ENCODE measurements around the gene CFAP299. TPM values are rescaled to one million over a fixed set of nuclear protein-coding genes. Genes with fewer than 3 reads are reported as not detected.
"Not testable (repeated sequence)": the region's sequence is repeated elsewhere in the genome, so short reads cannot be mapped to it uniquely, and the experiment has no call there.

CFAP299 gene
- total RNA-seq, 2 donors from 2014 or later, result not detected

- no peaks in the 10 kb centered on the region for H3K4me1 ChIP-seq (ENCODE audit: control insufficient read depth in 1 of 2, low read depth in 2 of 2)
- H3K27me3 ChIP-seq (replicated peaks; ENCODE audit: insufficient read depth), result no peaks in the 10 kb centered on the region
- no peak for DNase-seq (ENCODE audit: low spot score)
- no peaks in the 10 kb centered on the region for H3K36me3 ChIP-seq
- TF ChIP-seq CTCF (IDR thresholded peaks at IDR 0.05), result no peak
- H3K27ac ChIP-seq, result no peak overlapping the region
- no peak for ATAC-seq (ENCODE audit: insufficient number of reproducible peaks, low FRiP score, low read depth)
- H3K4me3 ChIP-seq, result no peak overlapping the region
- H3K9me3 ChIP-seq, result no peaks in the 10 kb centered on the region
Observed at GRCh38 chr4:80425124-80426100, 89.9 kb downstream of the CFAP299 start.

- no peak for TF ChIP-seq CTCF (IDR thresholded peaks at IDR 0.05)
- no peaks in the 10 kb centered on the region for H3K4me1 ChIP-seq (ENCODE audit: control insufficient read depth in 1 of 2, low read depth in 2 of 2)
Observed at GRCh38 chr4:80431203-80431965, 95.9 kb downstream of the CFAP299 start.

GRCh38 chr4:80434238-80434637 lies 98.7 kb downstream of the CFAP299 start:
- no peak for DNase-seq (ENCODE audit: low spot score)
- no peaks in the 10 kb centered on the region for H3K27me3 ChIP-seq (replicated peaks; ENCODE audit: insufficient read depth)
- ATAC-seq (ENCODE audit: insufficient number of reproducible peaks, low FRiP score, low read depth), result no peak
- no peaks in the 10 kb centered on the region for H3K4me1 ChIP-seq (ENCODE audit: control insufficient read depth in 1 of 2, low read depth in 2 of 2)
- H3K9me3 ChIP-seq, result no peaks in the 10 kb centered on the region
- no peak overlapping the region for H3K27ac ChIP-seq
- H3K36me3 ChIP-seq, result no peaks in the 10 kb centered on the region
- H3K4me3 ChIP-seq, result no peak overlapping the region
- no peak for TF ChIP-seq CTCF (IDR thresholded peaks at IDR 0.05)

More at GRCh38 chr4:80431203-80431965, 95.9 kb downstream of the CFAP299 start:
- Histone ChIP-seq H3K36me3 (no peaks in the 10 kb centered on the region), H3K9me3 (no peaks in the 10 kb centered on the region), H3K4me3 (no peak overlapping the region), H3K27me3 (replicated peaks; ENCODE audit: insufficient read depth) (no peaks in the 10 kb centered on the region), H3K27ac (no peak overlapping the region)
- ATAC-seq (ENCODE audit: insufficient number of reproducible peaks, low FRiP score, low read depth), result no peak
- DNase-seq (ENCODE audit: low spot score), result no peak

GRCh38 chr4:80438016-80438415 lies 102.5 kb downstream of the CFAP299 start:
- TF ChIP-seq CTCF (IDR thresholded peaks at IDR 0.05), result no peak
- no peak for DNase-seq (ENCODE audit: low spot score)
- ATAC-seq (ENCODE audit: insufficient number of reproducible peaks, low FRiP score, low read depth), result no peak

GRCh38 chr4:80439294-80440061 lies 103.9 kb downstream of the CFAP299 start:
- H3K36me3 ChIP-seq; H3K27ac ChIP-seq; H3K4me1 ChIP-seq (ENCODE audit: control insufficient read depth in 1 of 2, low read depth in 2 of 2); DNase-seq (ENCODE audit: low spot score); H3K4me3 ChIP-seq; ATAC-seq (ENCODE audit: insufficient number of reproducible peaks, low FRiP score, low read depth); H3K27me3 ChIP-seq (replicated peaks; ENCODE audit: insufficient read depth); H3K9me3 ChIP-seq: not testable (repeated sequence)

More at GRCh38 chr4:80438016-80438415, 102.5 kb downstream of the CFAP299 start:
- H3K36me3 ChIP-seq, result no peaks in the 10 kb centered on the region
- H3K27ac ChIP-seq, result no peak overlapping the region
- H3K9me3 ChIP-seq, result no peaks in the 10 kb centered on the region
- H3K4me1 ChIP-seq (ENCODE audit: control insufficient read depth in 1 of 2, low read depth in 2 of 2), result no peaks in the 10 kb centered on the region
- no peaks in the 10 kb centered on the region for H3K27me3 ChIP-seq (replicated peaks; ENCODE audit: insufficient read depth)
- H3K4me3 ChIP-seq, result no peak overlapping the region
